HCT116 (cell line): ENCODE results near the gene IL20RB. TPM values are rescaled to one million over a fixed set of nuclear protein-coding genes. Genes with fewer than 3 reads are reported as not detected.

ENCODE experiments used
- ATAC-seq: fragments of 200-7000 bp; cut with Tn5 transposase; 2 replicates; pipeline ENCODE4 v1.9.1; 2020; ENCODE audit warnings: mild to moderate bottlenecking, moderate library complexity
- BruUV-seq: library from RNA; stranded (reverse); fragments of 400-500 nt; replicated peaks from 2 replicates; lab custom pipeline; 2021; lab: Mats Ljungman, UMichigan
- CTCF ChIA-PET: fragments of 300-600 bp; sonication (Branson Sonifier 250); formaldehyde crosslinking; loops from one replicate; lab custom pipeline; 2021; ENCODE audit warnings: antibody characterized with exemption; lab: Charles Lee
- POLR2A ChIA-PET: fragments of 300-600, 350-600 bp; sonication (Branson Sonifier 250); formaldehyde crosslinking; loops from one replicate; lab custom pipeline; 2021; ENCODE audit warnings: antibody characterized with exemption; lab: Charles Lee
- RAD21 ChIA-PET, 2 experiments: fragments of 300-600 bp; sonication (Branson Sonifier 250); formaldehyde crosslinking; loops; one replicate each; lab custom pipeline; 2023; ENCODE audit warnings: low total read pairs in 2 of 2; ENCODE audit not compliant: uncharacterized antibody in 2 of 2, unreplicated experiment in 2 of 2, low non-redundant PET in 1 of 2; lab: Charles Lee
- DNase-seq: peaks from one replicate; pipeline ENCODE4 v3.0.0-alpha.2; 2010; ENCODE audit warnings: low read depth, low spot score
- H2AFZ ChIP-seq: fragments of 200-600 bp; shearing (Covaris generic), sonication (generic); 2 replicates; pipeline ENCODE4 v1.6.1; 2017; ENCODE audit warnings: low read depth, mixed run types, mixed read lengths, antibody characterized with exemption, low read length; ENCODE audit not compliant: poor library complexity, severe bottlenecking
- H3K27ac ChIP-seq: 2 replicates; pipeline ENCODE4 v1.5.1; 2012; ENCODE audit warnings: low read depth, low read length
- H3K27me3 ChIP-seq: fragments of 200-600 bp; sonication (generic); 2 replicates; pipeline ENCODE4 v1.6.1; 2016; ENCODE audit warnings: mixed run types, low read length, mixed read lengths; ENCODE audit not compliant: insufficient read depth
- H3K36me3 ChIP-seq, 2 experiments: fragments of 200-500 bp in 1 of 2; fragments of 200-600 bp in 1 of 2; sonication (Bioruptor generic) in 1 of 2; sonication (generic) in 1 of 2; 2 replicates each; pipeline versions ENCODE4 v1.5.1 to v1.6.1; 2014 to 2016; ENCODE audit warnings: low read length in 2 of 2, inconsistent platforms in 1 of 2, mixed read lengths in 1 of 2, mixed run types in 1 of 2; ENCODE audit not compliant: insufficient read depth in 2 of 2, control insufficient read depth in 1 of 2
- H3K4me1 ChIP-seq, 2 experiments: fragments of 200-600 bp in 1 of 2; sonication (generic) in 1 of 2; 2 replicates each; pipeline versions ENCODE4 v1.5.1 to v1.6.1; 2012 to 2017; ENCODE audit warnings: low read length in 2 of 2, inconsistent platforms in 1 of 2, mild to moderate bottlenecking in 1 of 2, mixed read lengths in 1 of 2, mixed run types in 1 of 2, moderate library complexity in 1 of 2; ENCODE audit not compliant: insufficient read depth in 2 of 2, control insufficient read depth in 1 of 2
- H3K4me2 ChIP-seq: fragments of 200-600 bp; sonication (generic); 2 replicates; pipeline ENCODE4 v1.6.1; 2017; ENCODE audit warnings: mixed run types, low read length, mixed read lengths
- H3K4me3 ChIP-seq, 2 experiments: fragments of 200-600 bp in 1 of 2; sonication (generic) in 1 of 2; replicated peaks in 1 of 2; 2 replicates each; pipeline ENCODE4 v1.5.1; 2011 to 2016; ENCODE audit warnings: low read length in 2 of 2, control low read depth in 1 of 2, low read depth in 1 of 2, mild to moderate bottlenecking in 1 of 2, mixed read lengths in 1 of 2, mixed run types in 1 of 2
- H3K79me2 ChIP-seq: fragments of 200-600 bp; sonication (generic); 2 replicates; pipeline ENCODE4 v1.6.1; 2017; ENCODE audit warnings: mild to moderate bottlenecking, mixed run types, low read length, moderate library complexity, mixed read lengths; ENCODE audit not compliant: insufficient read depth
- H3K9ac ChIP-seq: fragments of 200-600 bp; sonication (generic); 2 replicates; pipeline ENCODE4 v1.6.1; 2016; ENCODE audit warnings: low read length, mixed read lengths
- H3K9me2 ChIP-seq: fragments of 200-600 bp; sonication (generic), shearing (Covaris generic); 2 replicates; pipeline ENCODE4 v1.6.1; 2017; ENCODE audit warnings: mixed run types, mild to moderate bottlenecking, moderate library complexity; ENCODE audit not compliant: insufficient read depth
- H3K9me3 ChIP-seq, 2 experiments: fragments of 200-500 bp in 1 of 2; fragments of 200-600 bp in 1 of 2; sonication (Bioruptor generic) in 1 of 2; sonication (generic) in 1 of 2; 2 replicates each; pipeline ENCODE4 v1.6.1; 2014 to 2017; ENCODE audit warnings: low read length in 2 of 2, mixed read lengths in 2 of 2, inconsistent platforms in 1 of 2, low read depth in 1 of 2, mild to moderate bottlenecking in 1 of 2, mixed run types in 1 of 2, moderate library complexity in 1 of 2; ENCODE audit not compliant: control insufficient read depth in 1 of 2, insufficient read depth in 1 of 2
- H4K20me1 ChIP-seq: fragments of 200-600 bp; sonication (generic), shearing (Covaris generic); 2 replicates; pipeline ENCODE4 v1.6.1; 2017; ENCODE audit warnings: mixed run types, mild to moderate bottlenecking, moderate library complexity; ENCODE audit not compliant: insufficient read depth
- CEBPB ChIP-seq: IDR thresholded peaks from 2 replicates; pipeline ENCODE4 v1.6.1; 2012; ENCODE audit warnings: low read depth
- FOSL1 ChIP-seq: IDR thresholded peaks from 2 replicates; pipeline ENCODE4 v1.6.1; 2012; ENCODE audit warnings: low read depth
- JUND ChIP-seq: IDR thresholded peaks from 2 replicates; pipeline ENCODE4 v1.6.1; 2012
- POLR2AphosphoS5 ChIP-seq: IDR thresholded peaks from 2 replicates; pipeline ENCODE4 v1.6.1; 2011; ENCODE audit warnings: mild to moderate bottlenecking, low read depth, low read length, moderate library complexity
- SP1 ChIP-seq: IDR thresholded peaks from 2 replicates; pipeline ENCODE4 v1.6.1; 2012; ENCODE audit warnings: low read depth
- intact Hi-C: fragments of 100-400 bp; cut with micrococcal nuclease; formaldehyde crosslinking; loops from 2 replicates; pipeline ENCODE4 v1.10.0; 2022
- total RNA-seq: library from RNA; stranded (reverse); gene quantifications from one replicate; pipeline ENCODE4 v1.2.1, GENCODE V29; 2021; ENCODE audit not compliant: unreplicated experiment
- TF ChIP-seq, protein P1 (sequence below), 3 experiments: fragments of 200-600 bp in 1 of 3; sonication (generic) in 1 of 3; IDR thresholded peaks in 2 of 3; conservative IDR thresholded peaks in 1 of 3; 2 replicates each; pipeline ENCODE4 v1.5.1; 2012 to 2017; ENCODE audit warnings: low read depth in 2 of 3, low read length in 2 of 3, antibody characterized with exemption in 1 of 3, borderline replicate concordance in 1 of 3, control low read depth in 1 of 3, mild to moderate bottlenecking in 1 of 3, mixed read lengths in 1 of 3, mixed run types in 1 of 3, moderate library complexity in 1 of 3; ENCODE audit not compliant: insufficient read depth in 1 of 3

Gene IL20RB
- total RNA-seq, 1 experiment from 2014 or later: 6.1 TPM

GRCh38 chr3:136960838-136961836, 3.4 kb downstream of the IL20RB start:
- Histone ChIP-seq H3K4me1 (peaks cover 30 to 41% of the 10 kb centered on the region in 2 experiments), H3K9ac (peak overlapping the region; percentile 19; the same call in 1 of the 2 replicates)

More at GRCh38 chr3:136960838-136961836, 3.4 kb downstream of the IL20RB start:
- CTCF ChIA-PET: no interaction called here
- peak; percentile 44 for DNase-seq
- Histone ChIP-seq H3K27me3 (no peaks in the 10 kb centered on the region), H3K36me3 (no peaks in the 10 kb centered on the region), H3K9me2 (no peaks in the 10 kb centered on the region), H3K9me3 (no peaks in the 10 kb centered on the region), H3K4me2 (peak overlapping the region; percentile 40), H3K79me2 (no peaks in the 10 kb centered on the region), H4K20me1 (no peaks in the 10 kb centered on the region), H3K4me3 (0 out of 4 replicates have a peak overlapping the region, but pooled peaks of 1 of the 2 experiments have one; percentile 18), H2AFZ (no peak overlapping the region), H3K27ac (peak overlapping the region; percentile 29; the same call in 1 of the 2 replicates)
- TF ChIP-seq JUND: peak; percentile 47
- TF ChIP-seq SP1: peak; percentile 22
- TF ChIP-seq CEBPB: peak; percentile 84
- peak; percentile 60 for TF ChIP-seq FOSL1
- TF ChIP-seq POLR2AphosphoS5: no peak
- TF ChIP-seq, protein P1, sequence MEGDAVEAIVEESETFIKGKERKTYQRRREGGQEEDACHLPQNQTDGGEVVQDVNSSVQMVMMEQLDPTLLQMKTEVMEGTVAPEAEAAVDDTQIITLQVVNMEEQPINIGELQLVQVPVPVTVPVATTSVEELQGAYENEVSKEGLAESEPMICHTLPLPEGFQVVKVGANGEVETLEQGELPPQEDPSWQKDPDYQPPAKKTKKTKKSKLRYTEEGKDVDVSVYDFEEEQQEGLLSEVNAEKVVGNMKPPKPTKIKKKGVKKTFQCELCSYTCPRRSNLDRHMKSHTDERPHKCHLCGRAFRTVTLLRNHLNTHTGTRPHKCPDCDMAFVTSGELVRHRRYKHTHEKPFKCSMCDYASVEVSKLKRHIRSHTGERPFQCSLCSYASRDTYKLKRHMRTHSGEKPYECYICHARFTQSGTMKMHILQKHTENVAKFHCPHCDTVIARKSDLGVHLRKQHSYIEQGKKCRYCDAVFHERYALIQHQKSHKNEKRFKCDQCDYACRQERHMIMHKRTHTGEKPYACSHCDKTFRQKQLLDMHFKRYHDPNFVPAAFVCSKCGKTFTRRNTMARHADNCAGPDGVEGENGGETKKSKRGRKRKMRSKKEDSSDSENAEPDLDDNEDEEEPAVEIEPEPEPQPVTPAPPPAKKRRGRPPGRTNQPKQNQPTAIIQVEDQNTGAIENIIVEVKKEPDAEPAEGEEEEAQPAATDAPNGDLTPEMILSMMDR (IDR thresholded peaks at IDR 0.05 in 2 of 3, conservative IDR thresholded peaks at IDR 0.05 in 1 of 3; ENCODE audit: borderline replicate concordance in 1 of 3, insufficient read depth in 1 of 3, low read depth in 2 of 3, low read length in 2 of 3): no peak
- POLR2A ChIA-PET: no interaction called here
- intact Hi-C loops: no loop called here
- RAD21 ChIA-PET: no interaction called here
- no TSS peak for BruUV-seq
- ATAC-seq: peak; percentile 75
